GM23338 (cell line): ENCODE results near the gene TPX2. TPM values are rescaled to one million over a fixed set of nuclear protein-coding genes. Genes with fewer than 3 reads are reported as not detected.

Source experiments
- ATAC-seq: fragments of 200-7000 bp; cut with Tn5 transposase; 3 replicates; pipeline ENCODE4 v1.9.1; 2020
- DNase-seq: peaks from one replicate; pipeline ENCODE4 v3.0.0-alpha.2; 2015; ENCODE audit warnings: low spot score
- H2AFZ ChIP-seq: fragments of 200-600 bp; sonication (generic); 2 replicates; pipeline ENCODE4 v1.8.0; 2016; ENCODE audit warnings: antibody characterized with exemption, mild to moderate bottlenecking, moderate library complexity
- H3F3A ChIP-seq: fragments of 200-600 bp; sonication (generic); replicated peaks from 2 replicates; pipeline ENCODE4 v1.8.0; 2017; ENCODE audit warnings: antibody characterized with exemption, mixed run types, low read depth
- H3K27ac ChIP-seq: fragments of 200-600 bp; sonication (generic); 2 replicates; pipeline ENCODE4 v1.6.1; 2016; ENCODE audit warnings: low read depth
- H3K27me3 ChIP-seq: fragments of 200-600 bp; sonication (generic); 2 replicates; pipeline ENCODE4 v1.8.0; 2016; ENCODE audit warnings: mild to moderate bottlenecking, mixed run types, moderate library complexity; ENCODE audit not compliant: insufficient read depth
- H3K36me3 ChIP-seq: fragments of 200-600 bp; sonication (generic); 2 replicates; pipeline ENCODE4 v1.8.0; 2016; ENCODE audit warnings: mild to moderate bottlenecking; ENCODE audit not compliant: insufficient read depth
- H3K4me1 ChIP-seq: fragments of 200-600 bp; sonication (generic); 2 replicates; pipeline ENCODE4 v1.8.0; 2016; ENCODE audit warnings: mild to moderate bottlenecking, moderate library complexity; ENCODE audit not compliant: insufficient read depth
- H3K4me2 ChIP-seq: fragments of 200-600 bp; sonication (generic); 2 replicates; pipeline ENCODE4 v1.7.1; 2017; ENCODE audit warnings: mixed run types
- H3K4me3 ChIP-seq: fragments of 200-600 bp; sonication (generic); 2 replicates; pipeline ENCODE4 v1.6.1; 2016; ENCODE audit warnings: mixed run types
- H3K79me2 ChIP-seq: fragments of 200-600 bp; sonication (generic); replicated peaks from 2 replicates; pipeline ENCODE4 v1.8.0; 2017; ENCODE audit warnings: mild to moderate bottlenecking; ENCODE audit not compliant: insufficient read depth
- H3K9me2 ChIP-seq: fragments of 200-600 bp; sonication (generic); 2 replicates; pipeline ENCODE4 v1.8.0; 2017; ENCODE audit not compliant: insufficient read depth
- H4K20me1 ChIP-seq: fragments of 200-600 bp; sonication (generic); replicated peaks from 2 replicates; pipeline ENCODE4 v1.8.0; 2017; ENCODE audit warnings: mild to moderate bottlenecking; ENCODE audit not compliant: insufficient read depth
- H3K27ac Mint-ChIP-seq: 2 replicates; pipeline ENCODE4 v1.8.0; 2020; ENCODE audit warnings: inconsistent platforms, mild to moderate bottlenecking, moderate library complexity, mixed read lengths
- H3K27me3 Mint-ChIP-seq: 3 replicates; pipeline ENCODE4 v1.8.0; 2022; ENCODE audit warnings: low read depth, mild to moderate bottlenecking, moderate library complexity, mixed read lengths, inconsistent platforms; ENCODE audit not compliant: insufficient read depth, poor library complexity
- H3K36me3 Mint-ChIP-seq: 3 replicates; pipeline ENCODE4 v1.8.0; 2021; ENCODE audit warnings: low read depth, mild to moderate bottlenecking, inconsistent platforms, moderate library complexity, mixed read lengths
- H3K4me1 Mint-ChIP-seq: 3 replicates; pipeline ENCODE4 v1.8.0; 2020; ENCODE audit warnings: mild to moderate bottlenecking, inconsistent platforms, mixed read lengths
- H3K4me3 Mint-ChIP-seq: 3 replicates; pipeline ENCODE4 v1.8.0; 2021; ENCODE audit warnings: moderate library complexity, mild to moderate bottlenecking, inconsistent platforms, mixed read lengths
- H3K9me3 Mint-ChIP-seq: 3 replicates; pipeline ENCODE4 v1.8.0; 2020; ENCODE audit warnings: moderate library complexity, mild to moderate bottlenecking, inconsistent platforms, mixed read lengths
- CREB1 ChIP-seq: fragments of 250-450 bp; sonication (Bioruptor Pico); IDR thresholded peaks from 2 replicates; pipeline ENCODE4 v1.5.0; 2020; ENCODE audit warnings: low read depth, mild to moderate bottlenecking, moderate library complexity
- EZH2 ChIP-seq: fragments of 200-600 bp; sonication (generic); IDR thresholded peaks from one replicate; pipeline ENCODE4 v1.8.0; 2017; ENCODE audit warnings: antibody characterized with exemption, mild to moderate bottlenecking, low read depth; ENCODE audit not compliant: unreplicated experiment
- EZH2phosphoT487 ChIP-seq: fragments of 200-600 bp; sonication (generic); IDR thresholded peaks from one replicate; pipeline ENCODE4 v1.8.1; 2018; ENCODE audit warnings: antibody characterized with exemption; ENCODE audit not compliant: unreplicated experiment
- JUNB ChIP-seq: IDR thresholded peaks from one replicate; pipeline ENCODE4 v1.6.1; 2016; ENCODE audit warnings: antibody characterized with exemption; ENCODE audit not compliant: unreplicated experiment
- NANOG ChIP-seq: IDR thresholded peaks from 2 replicates; pipeline ENCODE4 v1.6.1; 2016; ENCODE audit warnings: antibody characterized with exemption, borderline replicate concordance
- POLR2AphosphoS5 ChIP-seq: IDR thresholded peaks from 2 replicates; pipeline ENCODE4 v1.6.1; 2016; ENCODE audit warnings: antibody characterized with exemption, low read depth
- STAT1 ChIP-seq: IDR thresholded peaks from one replicate; pipeline ENCODE4 v1.6.1; 2016; ENCODE audit warnings: antibody characterized with exemption; ENCODE audit not compliant: unreplicated experiment
- ZNF114 ChIP-seq: fragments of 250-450 bp; sonication (Bioruptor Pico); IDR thresholded peaks from 2 replicates; pipeline ENCODE4 v1.5.0; 2020; ENCODE audit warnings: mild to moderate bottlenecking, moderate library complexity
- ZNF331 ChIP-seq: fragments of 250-450 bp; sonication (Bioruptor Pico); IDR thresholded peaks from 2 replicates; pipeline ENCODE4 v1.5.0; 2020; ENCODE audit warnings: low read depth, mild to moderate bottlenecking, moderate library complexity
- polyA plus RNA-seq: library from polyadenylated mRNA; unstranded; fragments of >200 nt; fragmentation: Nextera tagmentation; extraction: Ambion mirVana; gene quantifications from 2 replicates; pipeline ENCODE4 v1.2.1, GENCODE V29; 2016
- total RNA-seq: library from RNA; depleted of rRNA; stranded (reverse); fragments of >200 nt; shearing (Covaris generic); gene quantifications from 2 replicates; pipeline ENCODE4 v1.2.3, GENCODE V29; 2014
- TF ChIP-seq, protein P1 (sequence below): IDR thresholded peaks from one replicate; pipeline ENCODE4 v1.6.1; 2018; ENCODE audit warnings: antibody characterized with exemption; ENCODE audit not compliant: unreplicated experiment
- TF ChIP-seq, protein P2 (sequence below): fragments of 250-450 bp; sonication (Bioruptor Pico); IDR thresholded peaks from 2 replicates; pipeline ENCODE4 v1.5.0; 2020; ENCODE audit warnings: mild to moderate bottlenecking, moderate library complexity
- TF ChIP-seq, protein P3 (sequence below): IDR thresholded peaks from 2 replicates; pipeline ENCODE4 v1.6.1; 2016; ENCODE audit warnings: antibody characterized with exemption
- TF ChIP-seq, protein P4 (sequence below), 2 experiments: fragments of 200-600 bp in 1 of 2; sonication (generic) in 1 of 2; conservative IDR thresholded peaks; 2 replicates each; pipeline versions ENCODE4 v1.5.1 to v1.6.1; 2016 to 2017; ENCODE audit warnings: antibody characterized with exemption in 2 of 2, low read depth in 2 of 2, mild to moderate bottlenecking in 2 of 2, moderate library complexity in 1 of 2

TPX2 gene
- total and polyA plus RNA-seq, 2 experiments from 2014 or later: 101 to 159 TPM

DNA sequence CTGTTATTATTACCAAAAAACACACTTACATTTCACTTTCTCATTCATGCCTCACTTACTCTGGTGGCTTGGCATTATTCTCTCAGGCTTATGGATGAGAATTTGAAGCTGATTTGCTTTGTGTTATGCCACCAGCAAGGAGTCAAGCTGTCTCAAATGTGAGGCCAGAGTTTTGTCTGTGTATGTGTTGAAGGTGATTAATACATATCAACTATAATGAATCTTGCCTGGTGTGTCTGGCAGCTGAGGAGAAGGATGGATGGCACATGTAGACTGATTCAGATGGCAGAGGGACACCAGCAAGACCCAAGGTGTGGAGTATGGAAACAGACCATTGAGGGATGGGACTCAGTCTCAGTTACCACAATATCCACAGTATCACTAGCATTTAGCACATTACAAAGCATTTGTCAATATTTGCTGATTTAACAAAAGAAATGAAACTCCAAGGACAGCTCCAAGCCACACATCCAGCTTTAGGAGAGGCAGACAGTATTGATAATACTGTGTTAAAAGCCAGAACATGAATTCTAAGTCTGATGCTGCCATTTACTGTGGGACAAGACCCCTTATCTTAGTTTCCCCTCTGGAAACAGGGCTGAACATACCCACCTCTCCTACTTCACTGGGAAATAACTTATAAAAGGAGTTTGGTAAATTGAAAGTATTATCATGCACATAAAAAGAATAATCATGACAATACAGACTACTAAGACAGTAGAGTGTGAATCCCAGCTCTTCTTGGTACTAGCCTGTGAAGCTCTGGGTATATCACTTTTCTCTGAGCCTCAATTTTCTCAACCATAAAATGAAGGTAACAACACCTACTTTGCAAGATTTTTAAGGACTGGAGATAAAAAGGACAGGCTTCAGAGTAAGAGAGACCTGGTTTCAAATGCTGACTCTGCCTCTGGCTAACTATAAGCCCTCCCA is 27.6 kb upstream of the TPX2 start:
- Mint-ChIP-seq H3K27ac (peak overlapping the region; percentile 45; the same call in 1 of the 2 replicates), H3K4me3 (no peak overlapping the region), H3K9me3 (no peaks in the 10 kb centered on the region), H3K27me3 (no peaks in the 10 kb centered on the region), H3K4me1 (peaks cover 63% of the 10 kb centered on the region), H3K36me3 (peaks cover 49% of the 10 kb centered on the region)
- Histone ChIP-seq H3K4me1 (peaks cover 68% of the 10 kb centered on the region), H3K36me3 (peaks cover 5% of the 10 kb centered on the region), H3K4me2 (peak overlapping the region; percentile 44), H3K27ac (peak overlapping the region; percentile 84), H2AFZ (no peak overlapping the region), H4K20me1 (peaks cover 3% of the 10 kb centered on the region; the same call in 1 of the 2 replicates), H3F3A (peaks cover 24% of the 10 kb centered on the region; the same call in 1 of the 2 replicates), H3K27me3 (no peaks in the 10 kb centered on the region), H3K9me2 (no peaks in the 10 kb centered on the region), H3K79me2 (peaks cover 95% of the 10 kb centered on the region), H3K4me3 (peak overlapping the region; percentile 3; the same call in 1 of the 2 replicates)
- TF ChIP-seq, protein P1, sequence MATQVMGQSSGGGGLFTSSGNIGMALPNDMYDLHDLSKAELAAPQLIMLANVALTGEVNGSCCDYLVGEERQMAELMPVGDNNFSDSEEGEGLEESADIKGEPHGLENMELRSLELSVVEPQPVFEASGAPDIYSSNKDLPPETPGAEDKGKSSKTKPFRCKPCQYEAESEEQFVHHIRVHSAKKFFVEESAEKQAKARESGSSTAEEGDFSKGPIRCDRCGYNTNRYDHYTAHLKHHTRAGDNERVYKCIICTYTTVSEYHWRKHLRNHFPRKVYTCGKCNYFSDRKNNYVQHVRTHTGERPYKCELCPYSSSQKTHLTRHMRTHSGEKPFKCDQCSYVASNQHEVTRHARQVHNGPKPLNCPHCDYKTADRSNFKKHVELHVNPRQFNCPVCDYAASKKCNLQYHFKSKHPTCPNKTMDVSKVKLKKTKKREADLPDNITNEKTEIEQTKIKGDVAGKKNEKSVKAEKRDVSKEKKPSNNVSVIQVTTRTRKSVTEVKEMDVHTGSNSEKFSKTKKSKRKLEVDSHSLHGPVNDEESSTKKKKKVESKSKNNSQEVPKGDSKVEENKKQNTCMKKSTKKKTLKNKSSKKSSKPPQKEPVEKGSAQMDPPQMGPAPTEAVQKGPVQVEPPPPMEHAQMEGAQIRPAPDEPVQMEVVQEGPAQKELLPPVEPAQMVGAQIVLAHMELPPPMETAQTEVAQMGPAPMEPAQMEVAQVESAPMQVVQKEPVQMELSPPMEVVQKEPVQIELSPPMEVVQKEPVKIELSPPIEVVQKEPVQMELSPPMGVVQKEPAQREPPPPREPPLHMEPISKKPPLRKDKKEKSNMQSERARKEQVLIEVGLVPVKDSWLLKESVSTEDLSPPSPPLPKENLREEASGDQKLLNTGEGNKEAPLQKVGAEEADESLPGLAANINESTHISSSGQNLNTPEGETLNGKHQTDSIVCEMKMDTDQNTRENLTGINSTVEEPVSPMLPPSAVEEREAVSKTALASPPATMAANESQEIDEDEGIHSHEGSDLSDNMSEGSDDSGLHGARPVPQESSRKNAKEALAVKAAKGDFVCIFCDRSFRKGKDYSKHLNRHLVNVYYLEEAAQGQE: no peak
- TF ChIP-seq, protein P2, sequence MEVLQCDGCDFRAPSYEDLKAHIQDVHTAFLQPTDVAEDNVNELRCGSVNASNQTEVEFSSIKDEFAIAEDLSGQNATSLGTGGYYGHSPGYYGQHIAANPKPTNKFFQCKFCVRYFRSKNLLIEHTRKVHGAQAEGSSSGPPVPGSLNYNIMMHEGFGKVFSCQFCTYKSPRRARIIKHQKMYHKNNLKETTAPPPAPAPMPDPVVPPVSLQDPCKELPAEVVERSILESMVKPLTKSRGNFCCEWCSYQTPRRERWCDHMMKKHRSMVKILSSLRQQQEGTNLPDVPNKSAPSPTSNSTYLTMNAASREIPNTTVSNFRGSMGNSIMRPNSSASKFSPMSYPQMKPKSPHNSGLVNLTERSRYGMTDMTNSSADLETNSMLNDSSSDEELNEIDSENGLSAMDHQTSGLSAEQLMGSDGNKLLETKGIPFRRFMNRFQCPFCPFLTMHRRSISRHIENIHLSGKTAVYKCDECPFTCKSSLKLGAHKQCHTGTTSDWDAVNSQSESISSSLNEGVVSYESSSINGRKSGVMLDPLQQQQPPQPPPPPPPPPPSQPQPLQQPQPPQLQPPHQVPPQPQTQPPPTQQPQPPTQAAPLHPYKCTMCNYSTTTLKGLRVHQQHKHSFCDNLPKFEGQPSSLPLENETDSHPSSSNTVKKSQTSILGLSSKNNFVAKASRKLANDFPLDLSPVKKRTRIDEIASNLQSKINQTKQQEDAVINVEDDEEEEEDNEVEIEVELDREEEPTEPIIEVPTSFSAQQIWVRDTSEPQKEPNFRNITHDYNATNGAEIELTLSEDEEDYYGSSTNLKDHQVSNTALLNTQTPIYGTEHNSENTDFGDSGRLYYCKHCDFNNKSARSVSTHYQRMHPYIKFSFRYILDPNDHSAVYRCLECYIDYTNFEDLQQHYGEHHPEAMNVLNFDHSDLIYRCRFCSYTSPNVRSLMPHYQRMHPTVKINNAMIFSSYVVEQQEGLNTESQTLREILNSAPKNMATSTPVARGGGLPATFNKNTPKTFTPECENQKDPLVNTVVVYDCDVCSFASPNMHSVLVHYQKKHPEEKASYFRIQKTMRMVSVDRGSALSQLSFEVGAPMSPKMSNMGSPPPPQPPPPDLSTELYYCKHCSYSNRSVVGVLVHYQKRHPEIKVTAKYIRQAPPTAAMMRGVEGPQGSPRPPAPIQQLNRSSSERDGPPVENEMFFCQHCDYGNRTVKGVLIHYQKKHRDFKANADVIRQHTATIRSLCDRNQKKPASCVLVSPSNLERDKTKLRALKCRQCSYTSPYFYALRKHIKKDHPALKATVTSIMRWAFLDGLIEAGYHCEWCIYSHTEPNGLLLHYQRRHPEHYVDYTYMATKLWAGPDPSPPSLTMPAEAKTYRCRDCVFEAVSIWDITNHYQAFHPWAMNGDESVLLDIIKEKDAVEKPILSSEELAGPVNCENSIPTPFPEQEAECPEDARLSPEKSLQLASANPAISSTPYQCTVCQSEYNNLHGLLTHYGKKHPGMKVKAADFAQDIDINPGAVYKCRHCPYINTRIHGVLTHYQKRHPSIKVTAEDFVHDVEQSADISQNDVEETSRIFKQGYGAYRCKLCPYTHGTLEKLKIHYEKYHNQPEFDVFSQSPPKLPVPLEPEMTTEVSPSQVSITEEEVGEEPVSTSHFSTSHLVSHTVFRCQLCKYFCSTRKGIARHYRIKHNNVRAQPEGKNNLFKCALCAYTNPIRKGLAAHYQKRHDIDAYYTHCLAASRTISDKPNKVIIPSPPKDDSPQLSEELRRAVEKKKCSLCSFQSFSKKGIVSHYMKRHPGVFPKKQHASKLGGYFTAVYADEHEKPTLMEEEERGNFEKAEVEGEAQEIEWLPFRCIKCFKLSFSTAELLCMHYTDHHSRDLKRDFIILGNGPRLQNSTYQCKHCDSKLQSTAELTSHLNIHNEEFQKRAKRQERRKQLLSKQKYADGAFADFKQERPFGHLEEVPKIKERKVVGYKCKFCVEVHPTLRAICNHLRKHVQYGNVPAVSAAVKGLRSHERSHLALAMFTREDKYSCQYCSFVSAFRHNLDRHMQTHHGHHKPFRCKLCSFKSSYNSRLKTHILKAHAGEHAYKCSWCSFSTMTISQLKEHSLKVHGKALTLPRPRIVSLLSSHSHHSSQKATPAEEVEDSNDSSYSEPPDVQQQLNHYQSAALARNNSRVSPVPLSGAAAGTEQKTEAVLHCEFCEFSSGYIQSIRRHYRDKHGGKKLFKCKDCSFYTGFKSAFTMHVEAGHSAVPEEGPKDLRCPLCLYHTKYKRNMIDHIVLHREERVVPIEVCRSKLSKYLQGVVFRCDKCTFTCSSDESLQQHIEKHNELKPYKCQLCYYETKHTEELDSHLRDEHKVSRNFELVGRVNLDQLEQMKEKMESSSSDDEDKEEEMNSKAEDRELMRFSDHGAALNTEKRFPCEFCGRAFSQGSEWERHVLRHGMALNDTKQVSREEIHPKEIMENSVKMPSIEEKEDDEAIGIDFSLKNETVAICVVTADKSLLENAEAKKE (CRISPR knock-in tag): no peak
- TF ChIP-seq NANOG (no peak), EZH2 (no peak), ZNF331 (CRISPR knock-in tag) (no peak), POLR2AphosphoS5 (no peak), STAT1 (no peak), ZNF114 (CRISPR knock-in tag) (no peak), EZH2phosphoT487 (no peak), JUNB (no peak), CREB1 (CRISPR knock-in tag) (no peak)
- TF ChIP-seq, protein P3, sequence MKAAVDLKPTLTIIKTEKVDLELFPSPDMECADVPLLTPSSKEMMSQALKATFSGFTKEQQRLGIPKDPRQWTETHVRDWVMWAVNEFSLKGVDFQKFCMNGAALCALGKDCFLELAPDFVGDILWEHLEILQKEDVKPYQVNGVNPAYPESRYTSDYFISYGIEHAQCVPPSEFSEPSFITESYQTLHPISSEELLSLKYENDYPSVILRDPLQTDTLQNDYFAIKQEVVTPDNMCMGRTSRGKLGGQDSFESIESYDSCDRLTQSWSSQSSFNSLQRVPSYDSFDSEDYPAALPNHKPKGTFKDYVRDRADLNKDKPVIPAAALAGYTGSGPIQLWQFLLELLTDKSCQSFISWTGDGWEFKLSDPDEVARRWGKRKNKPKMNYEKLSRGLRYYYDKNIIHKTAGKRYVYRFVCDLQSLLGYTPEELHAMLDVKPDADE: no peak
- TF ChIP-seq, protein P4, sequence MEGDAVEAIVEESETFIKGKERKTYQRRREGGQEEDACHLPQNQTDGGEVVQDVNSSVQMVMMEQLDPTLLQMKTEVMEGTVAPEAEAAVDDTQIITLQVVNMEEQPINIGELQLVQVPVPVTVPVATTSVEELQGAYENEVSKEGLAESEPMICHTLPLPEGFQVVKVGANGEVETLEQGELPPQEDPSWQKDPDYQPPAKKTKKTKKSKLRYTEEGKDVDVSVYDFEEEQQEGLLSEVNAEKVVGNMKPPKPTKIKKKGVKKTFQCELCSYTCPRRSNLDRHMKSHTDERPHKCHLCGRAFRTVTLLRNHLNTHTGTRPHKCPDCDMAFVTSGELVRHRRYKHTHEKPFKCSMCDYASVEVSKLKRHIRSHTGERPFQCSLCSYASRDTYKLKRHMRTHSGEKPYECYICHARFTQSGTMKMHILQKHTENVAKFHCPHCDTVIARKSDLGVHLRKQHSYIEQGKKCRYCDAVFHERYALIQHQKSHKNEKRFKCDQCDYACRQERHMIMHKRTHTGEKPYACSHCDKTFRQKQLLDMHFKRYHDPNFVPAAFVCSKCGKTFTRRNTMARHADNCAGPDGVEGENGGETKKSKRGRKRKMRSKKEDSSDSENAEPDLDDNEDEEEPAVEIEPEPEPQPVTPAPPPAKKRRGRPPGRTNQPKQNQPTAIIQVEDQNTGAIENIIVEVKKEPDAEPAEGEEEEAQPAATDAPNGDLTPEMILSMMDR (conservative IDR thresholded peaks at IDR 0.05; ENCODE audit: low read depth in 2 of 2): no peak
- DNase-seq (no peak), ATAC-seq (no peak)
